Omental fat pad (tissue), 4 donors: ENCODE data around the gene MRGPRF. TPM values are rescaled to one million over a fixed set of nuclear protein-coding genes. Genes with fewer than 3 reads are reported as not detected.

ENCODE experiments used
- ATAC-seq: fragments of 150-250 bp; one replicate; pipeline ENCODE4 v1.9.1; 2016; ENCODE audit warnings: mild to moderate bottlenecking, moderate library complexity; ENCODE audit not compliant: low FRiP score
- DNase-seq: peaks from one replicate; pipeline ENCODE4 v3.0.0-alpha.2; 2019; ENCODE audit warnings: low spot score
- CTCF ChIP-seq, 3 donors: fragments of 450-650 bp; IDR thresholded peaks; one replicate each; pipeline ENCODE4 v1.5.1; 2016 to 2017; ENCODE audit warnings: antibody characterized with exemption in 3 of 3, mild to moderate bottlenecking in 3 of 3, moderate library complexity in 2 of 3
- total RNA-seq, 4 donors: library from RNA; depleted of rRNA; stranded (reverse); fragments of >200 nt; gene quantifications; one replicate each; pipeline ENCODE4 v1.1.0, GENCODE V29; 2016

MRGPRF gene
- total RNA-seq, 4 donors from 2014 or later, result 27.8 to 59.4 (median 54.5) TPM

- no peak for TF ChIP-seq CTCF (IDR thresholded peaks at IDR 0.05)
- DNase-seq (peak; percentile 23), ATAC-seq (no peak)
Measured at GRCh38 chr11:69010361-69010891, 2.6 kb downstream of the MRGPRF start.

- no peak for TF ChIP-seq CTCF (IDR thresholded peaks at IDR 0.05)
- DNase-seq, result peak; percentile 21
- no peak for ATAC-seq
Measured at GRCh38 chr11:69009441-69010211, 3.4 kb downstream of the MRGPRF start.

GRCh38 chr11:69008737-69009440 lies 4.2 kb downstream of the MRGPRF start:
- DNase-seq (peak; percentile 75), ATAC-seq (peak; percentile 80)
- TF ChIP-seq CTCF (IDR thresholded peaks at IDR 0.05), result no peak

GRCh38 chr11:69007975-69008381 lies 5.1 kb downstream of the MRGPRF start:
- ATAC-seq (peak; percentile 4), DNase-seq (no peak)
- no peak for TF ChIP-seq CTCF (IDR thresholded peaks at IDR 0.05)

GRCh38 chr11:69006816-69007215 lies 6.2 kb downstream of the MRGPRF start:
- TF ChIP-seq CTCF (IDR thresholded peaks at IDR 0.05), result no peak
- DNase-seq (no peak), ATAC-seq (no peak)

- no peak for DNase-seq
- no peak for TF ChIP-seq CTCF (IDR thresholded peaks at IDR 0.05)
Measured at GRCh38 chr11:69005631-69006368, 7.2 kb downstream of the MRGPRF start.

More at GRCh38 chr11:69005631-69006368, 7.2 kb downstream of the MRGPRF start:
- no peak for ATAC-seq
